NB4 (cell line): ENCODE results near the gene DCAF11.

Experiments
- CTCF ChIP-seq: IDR thresholded peaks from one replicate; pipeline ENCODE4 v1.5.1; 2012; ENCODE audit warnings: low read depth, low read length
- MAX ChIP-seq: IDR thresholded peaks from 2 replicates; pipeline ENCODE4 v1.6.1; 2011; ENCODE audit warnings: low read depth, low read length
- POLR2A ChIP-seq: IDR thresholded peaks from 2 replicates; pipeline ENCODE4 v1.6.1; 2011; ENCODE audit warnings: mild to moderate bottlenecking; ENCODE audit not compliant: insufficient read length; ENCODE audit errors: extremely low read depth

- TF ChIP-seq CTCF (no peak), POLR2A (no peak), MAX (no peak)
Observed at GRCh38 chr14:24133735-24134134, 19.2 kb downstream of the DCAF11 start.
